HG03103 (cell line): Measurements from ENCODE around the gene MMP12.

ENCODE experiments used
- ATAC-seq: cut with Tn5 transposase; IDR thresholded peaks from one replicate; pipeline ENCODE4 v1.9.1; 2021; ENCODE audit warnings: low read depth; ENCODE audit not compliant: unreplicated experiment

The MMP12 gene

GRCh38 chr11:102850973-102851745 lies 23.6 kb downstream of the MMP12 start:
- no peak for ATAC-seq

- ATAC-seq: no peak
Measured at GRCh38 chr11:102849311-102849710, 25.5 kb downstream of the MMP12 start.

GRCh38 chr11:102846292-102846691 lies 28.5 kb downstream of the MMP12 start:
- ATAC-seq: no peak

GRCh38 chr11:102843489-102843888 lies 31.3 kb downstream of the MMP12 start, which contains the start of gene MMP3:
TSS of gene MMP3 (minus strand) at chr11:102843609. CDS start at chr11:102843546, 63 bp downstream.
- no peak for ATAC-seq

- no peak for ATAC-seq
Measured at GRCh38 chr11:102842930-102843329, 31.9 kb downstream of the MMP12 start.

- no peak for ATAC-seq
Measured at GRCh38 chr11:102840018-102840417, 34.8 kb downstream of the MMP12 start.

GRCh38 chr11:102837646-102838045 lies 37.1 kb downstream of the MMP12 start:
- ATAC-seq: no peak

GRCh38 chr11:102837156-102837555 lies 37.6 kb downstream of the MMP12 start:
- no peak for ATAC-seq

- ATAC-seq: no peak
Measured at GRCh38 chr11:102836290-102836875, 38.4 kb downstream of the MMP12 start.

- no peak for ATAC-seq
Measured at GRCh38 chr11:102833731-102834130, 41.1 kb downstream of the MMP12 start.

GRCh38 chr11:102832612-102833011 lies 42.2 kb downstream of the MMP12 start:
- no peak for ATAC-seq

- no peak for ATAC-seq
Measured at GRCh38 chr11:102831489-102832440, 43.0 kb downstream of the MMP12 start.

GRCh38 chr11:102831128-102831488 lies 43.7 kb downstream of the MMP12 start:
- ATAC-seq: no peak

- no peak for ATAC-seq
Measured at GRCh38 chr11:102830001-102830727, 44.6 kb downstream of the MMP12 start.

GRCh38 chr11:102829316-102830000 lies 45.3 kb downstream of the MMP12 start:
- no peak for ATAC-seq

- no peak for ATAC-seq
Measured at GRCh38 chr11:102824556-102824955, 50.2 kb downstream of the MMP12 start.

- no peak for ATAC-seq
Measured at GRCh38 chr11:102819491-102819890, 55.3 kb downstream of the MMP12 start.

- no peak for ATAC-seq
Measured at GRCh38 chr11:102813484-102813883, 61.3 kb downstream of the MMP12 start.
